GM10847 (cell line): ENCODE measurements around the gene EEFSEC.

ENCODE experiments used
- POLR2A ChIP-seq: IDR thresholded peaks from 2 replicates; pipeline ENCODE4 v1.6.1; 2011; ENCODE audit not compliant: insufficient read length; ENCODE audit errors: extremely low read depth

Gene EEFSEC

GRCh38 chr3:128348805-128349531 lies 195.7 kb downstream of the EEFSEC start:
- no peak for TF ChIP-seq POLR2A

GRCh38 chr3:128349963-128350599 lies 196.8 kb downstream of the EEFSEC start:
- TF ChIP-seq POLR2A, result no peak

GRCh38 chr3:128351546-128351945 lies 198.3 kb downstream of the EEFSEC start:
- no peak for TF ChIP-seq POLR2A

GRCh38 chr3:128352326-128352725 lies 199.0 kb downstream of the EEFSEC start:
- TF ChIP-seq POLR2A, result no peak

GRCh38 chr3:128353361-128353965 lies 200.2 kb downstream of the EEFSEC start:
- no peak for TF ChIP-seq POLR2A

GRCh38 chr3:128353991-128354687 lies 200.9 kb downstream of the EEFSEC start:
- no peak for TF ChIP-seq POLR2A

- no peak for TF ChIP-seq POLR2A
These were observed 201.7 kb downstream of the EEFSEC start for GRCh38 chr3:128354788-128355542.

GRCh38 chr3:128355543-128355919 lies 202.2 kb downstream of the EEFSEC start:
- no peak for TF ChIP-seq POLR2A

GRCh38 chr3:128356822-128357221 lies 203.5 kb downstream of the EEFSEC start:
- no peak for TF ChIP-seq POLR2A

GRCh38 chr3:128357538-128357937 lies 204.3 kb downstream of the EEFSEC start:
- TF ChIP-seq POLR2A, result no peak

GRCh38 chr3:128358156-128358895 lies 205.0 kb downstream of the EEFSEC start:
- no peak for TF ChIP-seq POLR2A

GRCh38 chr3:128359060-128359664 lies 205.9 kb downstream of the EEFSEC start:
- TF ChIP-seq POLR2A, result no peak

GRCh38 chr3:128359846-128360642 lies 206.8 kb downstream of the EEFSEC start:
- no peak for TF ChIP-seq POLR2A

- no peak for TF ChIP-seq POLR2A
These were observed 207.5 kb downstream of the EEFSEC start for GRCh38 chr3:128360705-128361271.
